Keratinocyte (primary cell): ENCODE results near the gene IGFBP6. TPM values are rescaled to one million over a fixed set of nuclear protein-coding genes. Genes with fewer than 3 reads are reported as not detected.
A peak's percentile ranks its signal among the peaks of the same experiment; 100 is the strongest.

Source experiments
- DNase-seq: peaks from one replicate; pipeline ENCODE4 v3.0.0-alpha.2; 2011; ENCODE audit warnings: low read depth, missing footprints, low spot score
- FAIRE-seq: peaks from 2 replicates; lab custom pipeline; 2011; peaks lifted over from hg19 to GRCh38; lab: Jason Lieb, UNC
- H2AFZ ChIP-seq: 2 replicates; pipeline ENCODE4 v1.6.0; 2012; ENCODE audit warnings: low read length, control low read depth, inconsistent platforms; ENCODE audit not compliant: control insufficient read depth
- H3K27ac ChIP-seq: 2 replicates; pipeline ENCODE4 v1.5.1; 2011; ENCODE audit warnings: low read length; ENCODE audit not compliant: control insufficient read depth, insufficient read depth
- H3K27me3 ChIP-seq: 3 replicates; pipeline ENCODE4 v1.6.0; 2011; ENCODE audit warnings: low read length; ENCODE audit not compliant: control insufficient read depth, insufficient read depth; ENCODE audit errors: extremely low read depth
- H3K36me3 ChIP-seq, 2 experiments: 2 replicates in 1 of 2; 3 replicates in 1 of 2; pipeline ENCODE4 v1.5.1; 2011; ENCODE audit warnings: low read length in 2 of 2, mild to moderate bottlenecking in 1 of 2; ENCODE audit not compliant: control insufficient read depth in 2 of 2, insufficient read depth in 2 of 2; ENCODE audit errors: extremely low read depth in 1 of 2
- H3K4me1 ChIP-seq: 3 replicates; pipeline ENCODE4 v1.5.1; 2011; ENCODE audit warnings: low read length; ENCODE audit not compliant: control insufficient read depth, insufficient read depth; ENCODE audit errors: extremely low read depth
- H3K4me2 ChIP-seq: 3 replicates; pipeline ENCODE4 v1.6.0; 2011; ENCODE audit warnings: low read depth, low read length; ENCODE audit not compliant: control insufficient read depth, insufficient read depth; ENCODE audit errors: extremely low read depth
- H3K4me3 ChIP-seq, 3 experiments: fragments of 200-600 bp in 1 of 3; sonication (generic) in 1 of 3; 2 replicates in 2 of 3; 3 replicates in 1 of 3; pipeline ENCODE4 v1.5.1; 2011 to 2016; ENCODE audit warnings: low read length in 3 of 3, mild to moderate bottlenecking in 3 of 3, control low read depth in 2 of 3, inconsistent platforms in 1 of 3, low read depth in 1 of 3, mixed read lengths in 1 of 3, mixed run types in 1 of 3, moderate library complexity in 1 of 3; ENCODE audit not compliant: control insufficient read depth in 2 of 3, insufficient read depth in 2 of 3; ENCODE audit errors: extremely low read depth in 1 of 3
- H3K79me2 ChIP-seq: 2 replicates; pipeline ENCODE4 v1.6.0; 2012; ENCODE audit warnings: low read length; ENCODE audit not compliant: control insufficient read depth, insufficient read depth
- H3K9ac ChIP-seq: 3 replicates; pipeline ENCODE4 v1.6.0; 2011; ENCODE audit warnings: low read length; ENCODE audit not compliant: control insufficient read depth, insufficient read depth; ENCODE audit errors: extremely low read depth
- H3K9me1 ChIP-seq: 3 replicates; pipeline ENCODE4 v1.6.0; 2011; ENCODE audit warnings: low read length; ENCODE audit not compliant: control insufficient read depth, insufficient read depth; ENCODE audit errors: extremely low read depth
- H3K9me3 ChIP-seq: 2 replicates; pipeline ENCODE4 v1.5.1; 2012; ENCODE audit warnings: low read depth, low read length; ENCODE audit not compliant: control insufficient read depth
- H4K20me1 ChIP-seq: 3 replicates; pipeline ENCODE4 v1.6.0; 2011; ENCODE audit warnings: low read length; ENCODE audit not compliant: control insufficient read depth, insufficient read depth; ENCODE audit errors: extremely low read depth
- CTCF ChIP-seq, 3 experiments: IDR thresholded peaks in 1 of 3; conservative IDR thresholded peaks in 1 of 3; optimal IDR thresholded peaks in 1 of 3; 2 replicates in 2 of 3; 3 replicates in 1 of 3; pipeline versions ENCODE3 to v1.5.1; 2011; ENCODE audit warnings: low read length in 3 of 3, mild to moderate bottlenecking in 3 of 3, moderate library complexity in 2 of 3, control low read depth in 1 of 3, inconsistent platforms in 1 of 3; ENCODE audit not compliant: insufficient read depth in 2 of 3; ENCODE audit errors: extremely low read depth in 1 of 3
- EZH2 ChIP-seq: IDR thresholded peaks from one replicate; pipeline ENCODE4 v1.6.1; 2012; ENCODE audit warnings: inconsistent platforms, mild to moderate bottlenecking, low read length, moderate library complexity
- dilution Hi-C: fragments of 300-500 bp; cut with MboI; formaldehyde crosslinking; loops from one replicate; pipeline ENCODE4 v1.7.0; 2020; ENCODE audit warnings: low sequenced_read_pairs; ENCODE audit not compliant: extremely low pct_ligation_motif_present
- polyA minus RNA-seq, 3 experiments: library from RNA; depleted of rRNA, polyadenylated mRNA; stranded (reverse); fragments of >200 nt; gene quantifications; 1 replicate in 1 of 3; 2 replicates in 1 of 3; 3 replicates in 1 of 3; pipeline ENCODE4 v1.2.3, GENCODE V29; 2011
- polyA plus RNA-seq, 5 experiments: library from polyadenylated mRNA; depleted of rRNA in 3 of 5; stranded (reverse) in 3 of 5; stranded (forward) in 1 of 5; unstranded in 1 of 5; fragments of >200 nt; gene quantifications; 1 replicate in 1 of 5; 2 replicates in 3 of 5; 3 replicates in 1 of 5; pipeline versions ENCODE4 v1.2.1 to v1.2.3, GENCODE V29; 2011 to 2012; ENCODE audit warnings: missing spikeins in 2 of 5, low read depth in 1 of 5, low replicate concordance in 1 of 5

The IGFBP6 gene
- polyA plus RNA-seq: 30.1 to 44.9 TPM (median 44.7 TPM) in 3 replicates
- 1.5 TPM for polyA plus RNA-seq (2011; ENCODE audit: low read depth)
- 23.3 and 50.1 TPM in 2 replicates for polyA plus RNA-seq (2011; cell fraction: cytosol; rRNA removed)
- 20.4 and 27.0 TPM in 2 replicates for polyA plus RNA-seq (2011; cell fraction: nucleus; rRNA removed)
- polyA plus RNA-seq (2012; ENCODE audit: low replicate concordance): 3.5 and 57.4 TPM in 2 replicates
- 20.2 to 50.6 TPM (median 35.2 TPM) in 3 replicates for polyA minus RNA-seq
- 48.5 TPM for polyA minus RNA-seq (2011; cell fraction: cytosol; rRNA and poly(A)+ RNA removed)
- polyA minus RNA-seq (2011; cell fraction: nucleus; rRNA and poly(A)+ RNA removed): 7.1 and 7.3 TPM in 2 replicates

GRCh38 chr12:53097564-53098353 lies at the start of gene IGFBP6:
Gene IGFBP6 (plus strand): TSS chr12:53097667. CDS start chr12:53097718, 51 bp downstream.
- Histone ChIP-seq H3K4me2 (peak within 1 kb of the TSS; percentile 99), H3K4me3 (peak within 1 kb of the TSS; percentile 48 to 76 (median 74)), H2AFZ (peak within 1 kb of the TSS; percentile 89), H4K20me1 (no peaks in the 10 kb centered on the region), H3K27me3 (no peaks in the 10 kb centered on the region), H3K27ac (peak within 1 kb of the TSS; percentile 84), H3K4me1 (peaks cover 32% of the 10 kb centered on the region), H3K9me1 (no peaks in the 10 kb centered on the region), H3K36me3 (no peaks in the 10 kb centered on the region), H3K9ac (peak within 1 kb of the TSS; percentile 48), H3K9me3 (no peaks in the 10 kb centered on the region), H3K79me2 (no peaks in the 10 kb centered on the region)
- no peak for TF ChIP-seq CTCF (optimal IDR thresholded peaks at IDR 0.05 in 1 of 3, IDR thresholded peaks at IDR 0.05 in 1 of 3, conservative IDR thresholded peaks at IDR 0.05 in 1 of 3; ENCODE audit: extremely low read depth in 1 of 3, insufficient read depth in 2 of 3, low read length in 3 of 3)
- TF ChIP-seq EZH2: no peak
- dilution Hi-C loops: no loop called here
- FAIRE-seq (no peak), DNase-seq (no peak)

GRCh38 chr12:53048033-53048779 lies 49.3 kb upstream of the IGFBP6 start:
- H3K9ac ChIP-seq: peak overlapping the region; percentile 66
- dilution Hi-C loops: no loop called here
- no peak overlapping the region for H2AFZ ChIP-seq

More at GRCh38 chr12:53048033-53048779, 49.3 kb upstream of the IGFBP6 start:
- Histone ChIP-seq H3K27me3 (no peaks in the 10 kb centered on the region), H3K27ac (no peak overlapping the region), H3K79me2 (no peaks in the 10 kb centered on the region), H3K4me1 (peaks cover 43% of the 10 kb centered on the region), H3K9me1 (peaks cover 3% of the 10 kb centered on the region), H3K4me2 (peak overlapping the region; percentile 62), H3K36me3 (peaks cover 0 to 3% of the 10 kb centered on the region in 2 experiments), H4K20me1 (no peaks in the 10 kb centered on the region), H3K4me3 (peak overlapping the region in 1 of 3 experiments; percentile 16), H3K9me3 (no peaks in the 10 kb centered on the region)
- TF ChIP-seq EZH2 (no peak), CTCF (optimal IDR thresholded peaks at IDR 0.05 in 1 of 3, IDR thresholded peaks at IDR 0.05 in 1 of 3, conservative IDR thresholded peaks at IDR 0.05 in 1 of 3; ENCODE audit: extremely low read depth in 1 of 3, insufficient read depth in 2 of 3, low read length in 3 of 3) (no peak)
- FAIRE-seq (no peak), DNase-seq (no peak)
